A375 (cell line): ENCODE data around the gene GPD1. TPM values are rescaled to one million over a fixed set of nuclear protein-coding genes. Genes with fewer than 3 reads are reported as not detected.

Experiments
- total RNA-seq: library from RNA; depleted of rRNA; stranded (reverse); fragments of >200 nt; shearing (Covaris generic); gene quantifications from 2 replicates; pipeline ENCODE4 v1.2.3, GENCODE V29; 2014; rRNA removed

Gene GPD1
- total RNA-seq: 0.53 and 1.0 TPM in 2 replicates

DNA sequence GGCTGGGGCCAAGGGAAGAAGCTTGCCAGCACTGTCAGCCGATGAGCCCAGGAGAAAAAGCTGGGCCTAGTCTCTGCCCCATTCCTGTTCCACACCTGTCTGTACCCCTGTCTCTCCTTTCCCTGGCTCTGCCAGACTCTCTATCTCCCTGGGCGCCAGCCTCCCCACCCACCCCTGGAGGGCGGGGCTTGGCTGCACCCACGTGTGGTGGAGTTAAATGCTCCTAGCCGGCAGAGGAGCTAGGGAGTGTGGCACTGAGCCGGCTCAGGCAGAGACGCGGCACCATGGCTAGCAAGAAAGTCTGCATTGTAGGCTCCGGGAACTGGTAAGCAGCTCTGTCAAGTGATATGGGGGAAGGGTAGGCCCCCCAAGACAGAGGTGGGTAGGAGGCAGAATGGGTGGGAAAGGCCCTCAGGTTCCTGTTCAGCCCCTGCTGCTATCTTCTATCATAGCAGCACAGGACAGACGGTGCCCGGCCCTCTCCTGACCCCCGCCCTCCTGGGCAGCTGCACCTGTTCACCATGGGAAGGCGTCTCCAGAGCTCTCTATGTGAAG is at the start of gene GPD1:
GPD1 (plus strand) TSS at position 242 of the 555 bp plus-strand sequence; CDS start at position 285, 43 bp downstream.

DNA sequence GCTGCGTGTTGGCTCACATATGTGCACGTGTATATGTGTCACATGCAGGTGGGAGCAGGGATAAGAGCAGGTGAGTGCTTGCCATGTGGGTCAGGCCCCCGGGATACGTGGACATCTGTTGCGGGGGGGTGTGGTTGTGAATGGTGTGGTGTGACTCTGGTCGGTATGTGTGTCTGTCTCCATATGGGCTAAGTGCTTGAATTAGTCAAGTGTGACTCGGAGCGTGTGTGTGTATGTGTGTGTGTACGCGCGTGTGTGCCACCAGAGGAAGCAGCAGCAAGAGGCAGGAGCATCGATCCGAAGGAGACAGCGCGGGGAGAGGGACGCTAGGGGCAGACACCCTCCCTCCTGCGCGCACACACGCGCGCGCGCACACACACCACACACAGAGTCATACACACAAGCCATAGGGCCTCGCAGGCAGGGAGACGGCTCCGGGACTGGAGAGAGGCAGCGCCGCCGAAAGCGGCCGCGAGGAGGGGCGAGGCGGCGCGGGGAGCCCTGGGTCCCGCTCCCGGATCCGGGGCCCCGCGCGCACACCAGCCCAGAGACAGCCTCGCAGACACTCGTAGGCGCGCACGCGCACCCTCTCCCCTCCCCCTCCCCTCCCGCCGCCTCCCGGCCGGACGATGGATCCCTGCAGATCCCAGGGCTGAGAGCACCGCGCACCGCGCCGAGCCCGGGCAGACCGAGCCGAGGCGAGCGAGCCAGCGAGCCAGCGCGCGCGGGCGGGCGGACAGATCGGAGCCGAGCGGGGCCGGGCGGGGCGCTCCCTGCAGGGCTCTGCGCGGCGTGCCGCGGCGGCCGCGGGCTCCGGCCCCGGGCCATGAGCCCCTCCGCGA is 46.6 kb upstream of the GPD1 start, which contains the start of gene ASIC1:
ASIC1 (plus strand) TSS at position 597 of the 842 bp plus-strand sequence. CDS start 1,171 bp downstream, outside the sequence.

DNA sequence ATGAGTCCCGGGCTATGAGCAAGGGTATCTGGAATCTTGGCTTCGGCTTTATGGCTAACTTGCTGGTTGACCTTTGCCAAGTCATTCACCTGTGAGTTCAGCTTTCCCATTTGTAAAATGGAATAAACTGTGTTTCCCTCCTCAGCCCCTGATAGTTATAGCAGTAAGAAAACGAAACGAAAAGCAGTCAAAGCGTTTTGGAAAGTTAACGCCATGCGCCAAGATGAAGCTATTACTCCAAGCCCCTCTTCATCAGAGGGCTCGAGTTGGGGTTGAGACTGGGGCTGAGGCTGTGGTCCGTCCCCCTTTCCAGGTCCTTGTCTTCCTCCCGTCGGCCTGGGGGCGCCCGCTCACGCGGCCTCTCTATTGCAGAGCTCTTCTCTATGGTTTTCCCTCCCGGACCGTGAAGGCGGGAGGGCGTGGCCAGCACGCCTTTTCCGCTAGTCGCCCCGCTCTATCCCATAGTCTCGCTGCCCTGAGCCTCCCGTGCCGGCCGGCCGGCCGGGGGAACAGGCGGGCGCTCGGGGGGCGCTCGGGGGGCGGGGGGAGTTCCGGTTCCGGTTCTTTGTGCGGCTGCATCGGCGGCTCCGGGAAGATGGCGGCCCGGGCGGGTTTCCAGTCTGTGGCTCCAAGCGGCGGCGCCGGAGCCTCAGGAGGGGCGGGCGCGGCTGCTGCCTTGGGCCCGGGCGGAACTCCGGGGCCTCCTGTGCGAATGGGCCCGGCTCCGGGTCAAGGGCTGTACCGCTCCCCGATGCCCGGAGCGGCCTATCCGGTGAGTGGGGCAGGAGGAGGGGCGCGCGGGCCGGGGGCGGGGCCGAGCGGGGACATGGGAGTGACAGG is 18.8 kb upstream of the GPD1 start, which contains the start of gene SMARCD1:
SMARCD1 (plus strand) TSS at position 568 of the 840 bp plus-strand sequence; CDS start at position 596, 28 bp downstream.

DNA sequence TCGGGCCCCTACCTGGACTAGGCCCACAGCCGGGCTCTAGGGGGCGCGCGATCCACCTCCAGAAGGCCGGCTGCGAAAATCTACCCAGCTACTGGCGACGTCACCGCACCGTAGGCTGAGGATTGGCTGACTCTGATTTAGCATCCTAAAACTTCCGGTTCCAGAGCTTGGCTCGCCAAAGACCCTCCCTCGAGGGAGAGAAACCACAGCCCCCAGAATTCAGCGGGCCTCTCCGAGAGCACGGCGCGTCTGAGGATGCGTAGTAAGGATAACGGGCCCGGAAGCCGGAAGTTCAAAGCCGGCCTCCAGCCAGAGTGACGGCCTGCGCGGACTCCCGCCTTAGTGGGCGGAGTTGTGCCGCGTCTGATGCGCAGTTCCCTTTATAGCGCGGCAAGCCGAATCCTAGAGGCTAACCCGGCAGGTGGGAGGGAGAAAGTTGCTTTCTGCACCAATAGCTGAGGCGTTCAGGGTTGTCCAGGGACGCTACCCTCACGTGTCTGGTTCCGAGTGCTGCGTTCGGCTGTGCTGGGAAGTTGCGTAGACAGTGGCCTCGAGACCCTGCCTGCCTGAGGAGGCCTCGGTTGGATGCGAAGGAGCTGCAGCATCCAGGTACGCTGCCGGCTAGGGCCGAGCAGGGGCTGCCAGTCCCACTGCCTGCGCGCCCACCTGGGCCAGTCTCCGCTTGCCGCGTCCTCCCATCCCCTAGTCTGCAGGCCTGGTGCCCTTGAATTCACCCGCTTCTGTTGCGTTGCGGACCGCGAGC is 8.1 kb downstream of the GPD1 start, which contains the start of gene COX14:
COX14 (plus strand) TSS at position 544 of the 763 bp plus-strand sequence. CDS start 7,808 bp downstream, outside the sequence.

Other genes starting within 250 kb of the GPD1 start
- gene FAIM2, start 200.1 kb upstream of the GPD1 start, total RNA-seq: 1.3 and 2.4 TPM in 2 replicates
- gene AQP2, start 153.3 kb upstream of the GPD1 start, total RNA-seq: not detected in 2 replicates
- 0.49 and 0.69 TPM in 2 replicates for gene AQP5, start 142.1 kb upstream of the GPD1 start, total RNA-seq
- 0.26 and 0.88 TPM in 2 replicates for gene AQP6, start 131.1 kb upstream of the GPD1 start, total RNA-seq
- 77.8 and 85.3 TPM in 2 replicates for gene RACGAP1, start 78.5 kb upstream of the GPD1 start, total RNA-seq
- gene ASIC1, start 46.4 kb upstream of the GPD1 start, total RNA-seq: 5.9 and 7.6 TPM in 2 replicates
- gene SMARCD1, start 18.7 kb upstream of the GPD1 start, total RNA-seq: 154 and 178 TPM in 2 replicates
- gene COX14, start 8.2 kb downstream of the GPD1 start, total RNA-seq: 60.2 and 74.1 TPM in 2 replicates
- gene CERS5, start 63.4 kb downstream of the GPD1 start, total RNA-seq: 25.1 and 25.7 TPM in 2 replicates
- gene LIMA1, start 179.5 kb downstream of the GPD1 start, total RNA-seq: 64.6 and 69.7 TPM in 2 replicates